PC-9 (cell line): ENCODE data around the gene RHCE.

Source experiments
- EZH2 ChIP-seq: fragments of 200-600 bp; sonication (generic); IDR thresholded peaks from 2 replicates; pipeline ENCODE4 v1.8.0; 2017; ENCODE audit warnings: antibody characterized with exemption, low read depth
- TF ChIP-seq, protein P1 (sequence below): fragments of 200-600 bp; sonication (generic); conservative IDR thresholded peaks from 2 replicates; pipeline ENCODE4 v1.6.1; 2017; ENCODE audit warnings: mixed run types, antibody characterized with exemption, mild to moderate bottlenecking, moderate library complexity

DNA sequence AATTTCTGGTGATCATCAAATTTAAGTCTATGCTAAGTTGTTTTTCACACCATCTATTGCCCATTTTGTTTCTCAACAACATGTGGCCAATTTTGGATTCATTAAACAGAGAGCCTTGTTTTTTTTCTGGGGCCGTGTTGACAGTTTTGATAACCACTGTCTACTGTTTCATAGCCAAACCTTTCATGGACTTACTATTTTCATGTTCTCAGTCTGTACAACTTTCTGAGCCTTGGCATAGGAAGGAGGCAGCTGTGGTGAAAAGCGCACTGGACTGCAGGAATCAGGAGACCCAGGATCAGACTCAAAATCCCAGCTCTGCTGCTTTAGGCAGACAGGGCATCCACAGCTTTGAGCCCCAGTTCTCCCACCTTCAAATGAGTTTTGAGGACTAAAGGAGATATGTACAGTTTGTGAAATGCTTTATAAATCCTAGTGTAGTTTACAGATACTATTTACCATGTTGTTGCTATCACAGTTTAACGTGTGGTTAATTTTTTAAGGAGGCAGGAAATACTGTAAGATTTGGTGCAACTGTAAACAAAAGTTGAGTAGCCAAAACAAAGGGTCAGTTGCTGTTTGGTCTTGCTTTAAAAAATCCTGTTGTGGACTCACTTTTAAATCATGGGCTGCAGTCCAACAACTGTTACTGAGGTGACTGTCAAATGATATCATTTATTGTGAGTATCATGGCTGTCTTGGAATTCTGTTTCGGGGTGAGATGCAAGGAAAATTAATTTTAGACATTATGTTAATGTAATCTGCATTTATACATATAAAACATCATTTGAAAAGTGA is 13.0 kb upstream of the RHCE start:
- TF ChIP-seq, protein P1, sequence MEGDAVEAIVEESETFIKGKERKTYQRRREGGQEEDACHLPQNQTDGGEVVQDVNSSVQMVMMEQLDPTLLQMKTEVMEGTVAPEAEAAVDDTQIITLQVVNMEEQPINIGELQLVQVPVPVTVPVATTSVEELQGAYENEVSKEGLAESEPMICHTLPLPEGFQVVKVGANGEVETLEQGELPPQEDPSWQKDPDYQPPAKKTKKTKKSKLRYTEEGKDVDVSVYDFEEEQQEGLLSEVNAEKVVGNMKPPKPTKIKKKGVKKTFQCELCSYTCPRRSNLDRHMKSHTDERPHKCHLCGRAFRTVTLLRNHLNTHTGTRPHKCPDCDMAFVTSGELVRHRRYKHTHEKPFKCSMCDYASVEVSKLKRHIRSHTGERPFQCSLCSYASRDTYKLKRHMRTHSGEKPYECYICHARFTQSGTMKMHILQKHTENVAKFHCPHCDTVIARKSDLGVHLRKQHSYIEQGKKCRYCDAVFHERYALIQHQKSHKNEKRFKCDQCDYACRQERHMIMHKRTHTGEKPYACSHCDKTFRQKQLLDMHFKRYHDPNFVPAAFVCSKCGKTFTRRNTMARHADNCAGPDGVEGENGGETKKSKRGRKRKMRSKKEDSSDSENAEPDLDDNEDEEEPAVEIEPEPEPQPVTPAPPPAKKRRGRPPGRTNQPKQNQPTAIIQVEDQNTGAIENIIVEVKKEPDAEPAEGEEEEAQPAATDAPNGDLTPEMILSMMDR, result no peak
- TF ChIP-seq EZH2, result no peak
